NT2/D1 (cell line): Measurements from ENCODE around the gene CFAP61.

Source experiments
- DNase-seq: peaks from one replicate; pipeline ENCODE4 v3.0.0-alpha.2; 2011; ENCODE audit warnings: low read depth, low spot score
- H3K27me3 ChIP-seq: 2 replicates; pipeline ENCODE4 v1.6.0; 2011; ENCODE audit warnings: mild to moderate bottlenecking; ENCODE audit not compliant: insufficient read length, insufficient read depth
- H3K36me3 ChIP-seq: 2 replicates; pipeline ENCODE4 v1.6.1; 2011; ENCODE audit warnings: mild to moderate bottlenecking, low read length, mixed read lengths; ENCODE audit not compliant: insufficient read depth, insufficient read length
- H3K4me1 ChIP-seq: 2 replicates; pipeline ENCODE4 v1.5.1; 2011; ENCODE audit not compliant: insufficient read depth, insufficient read length
- H3K4me3 ChIP-seq: 2 replicates; pipeline ENCODE4 v1.5.1; 2011; ENCODE audit warnings: low read depth; ENCODE audit not compliant: insufficient read length
- H3K9ac ChIP-seq: 2 replicates; pipeline ENCODE4 v1.6.0; 2011; ENCODE audit warnings: low read depth; ENCODE audit not compliant: insufficient read length
- H3K9me3 ChIP-seq: 2 replicates; pipeline ENCODE4 v1.5.1; 2011; ENCODE audit warnings: mild to moderate bottlenecking, low read length; ENCODE audit not compliant: insufficient read depth
- SUZ12 ChIP-seq: IDR thresholded peaks from 2 replicates; pipeline ENCODE4 v1.6.1; 2011; ENCODE audit not compliant: insufficient read length, insufficient read depth; ENCODE audit errors: extremely low read depth
- YY1 ChIP-seq: IDR thresholded peaks from 2 replicates; pipeline ENCODE4 v1.6.1; 2011; ENCODE audit not compliant: insufficient read length, insufficient read depth
- ZNF274 ChIP-seq: IDR thresholded peaks from 2 replicates; pipeline ENCODE4 v1.6.1; 2011; ENCODE audit warnings: mild to moderate bottlenecking, low read depth, low read length

The CFAP61 gene

DNA sequence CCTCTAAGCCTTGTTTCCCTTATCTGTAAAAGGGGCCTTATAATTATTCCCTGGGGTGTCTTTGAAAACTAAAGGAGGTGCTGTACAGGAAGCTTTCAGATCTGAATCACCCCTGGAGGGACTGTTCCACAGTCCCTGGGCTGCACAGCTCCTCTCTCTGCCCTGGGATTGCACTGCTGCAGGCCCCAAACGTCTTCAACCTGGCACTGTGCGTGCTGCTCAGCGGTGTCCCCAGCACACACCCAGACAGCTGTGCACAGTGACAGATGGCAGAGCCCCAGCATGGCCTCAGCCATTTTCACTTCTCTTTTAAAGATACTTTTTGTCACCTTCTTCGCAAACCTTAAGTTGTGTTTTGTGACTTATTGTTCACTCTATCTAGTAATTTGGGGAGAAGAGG lies 264.9 kb downstream of the CFAP61 start:
- Histone ChIP-seq H3K4me1 (no peaks in the 10 kb centered on the region), H3K36me3 (no peaks in the 10 kb centered on the region), H3K9me3 (no peaks in the 10 kb centered on the region; the same call in 1 of the 2 replicates), H3K9ac (no peak overlapping the region), H3K27me3 (no peaks in the 10 kb centered on the region), H3K4me3 (no peak overlapping the region)
- TF ChIP-seq SUZ12 (no peak), YY1 (no peak), ZNF274 (no peak)
- DNase-seq, result no peak

- DNase-seq, result no peak
- no peak overlapping the region for H3K9ac ChIP-seq
These were observed 265.5 kb downstream of the CFAP61 start for GRCh38 chr20:20317621-20318364.

DNA sequence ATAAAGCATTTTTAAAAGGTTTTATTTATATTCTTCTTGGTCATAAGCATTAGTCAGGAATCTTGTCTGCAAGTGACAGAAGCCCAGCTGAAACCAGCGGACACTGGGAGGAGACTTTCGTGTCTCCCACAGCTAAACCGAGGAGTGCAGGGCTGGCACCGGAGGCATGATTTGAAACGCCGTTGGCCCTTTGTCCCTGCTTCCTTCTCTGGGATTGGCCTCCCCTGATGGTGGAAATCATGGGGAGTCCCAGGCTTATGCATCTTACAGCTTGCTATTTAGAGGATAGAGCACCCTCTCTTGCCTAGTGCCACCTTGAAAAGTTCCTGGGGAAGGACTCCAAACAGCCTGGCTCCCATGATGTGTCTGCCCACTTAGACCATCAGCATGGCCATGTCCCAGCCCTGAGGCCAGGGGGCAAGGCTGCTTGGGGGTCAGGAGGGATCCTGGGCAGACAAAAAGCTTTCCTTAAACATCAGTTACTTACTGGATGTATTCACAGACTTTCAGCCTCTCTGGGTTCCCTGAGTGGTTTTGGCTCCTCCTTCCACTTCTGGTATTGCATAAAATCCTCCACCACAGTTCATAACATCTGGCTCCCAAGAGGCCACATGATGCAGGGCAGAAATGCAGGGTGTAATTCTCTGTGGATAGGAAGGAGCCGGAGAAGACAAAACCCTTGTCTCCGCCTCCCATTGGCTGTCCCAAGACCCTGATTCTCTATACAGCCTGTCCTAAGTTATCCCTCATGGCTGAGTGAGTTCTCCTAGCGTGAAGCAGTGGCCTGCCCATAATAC lies 266.2 kb downstream of the CFAP61 start:
- H3K4me1 ChIP-seq, result no peaks in the 10 kb centered on the region
- TF ChIP-seq ZNF274 (no peak), YY1 (no peak), SUZ12 (no peak)
- DNase-seq, result no peak
- H3K36me3 ChIP-seq, result no peaks in the 10 kb centered on the region
- no peak overlapping the region for H3K4me3 ChIP-seq
- H3K27me3 ChIP-seq, result no peaks in the 10 kb centered on the region
- H3K9ac ChIP-seq, result no peak overlapping the region
- no peaks in the 10 kb centered on the region; the same call in 1 of the 2 replicates for H3K9me3 ChIP-seq

More at GRCh38 chr20:20317621-20318364, 265.5 kb downstream of the CFAP61 start:
- no peaks in the 10 kb centered on the region; the same call in 1 of the 2 replicates for H3K9me3 ChIP-seq
- H3K4me1 ChIP-seq, result no peaks in the 10 kb centered on the region
- no peak for TF ChIP-seq YY1
- no peak for TF ChIP-seq SUZ12
- TF ChIP-seq ZNF274, result no peak
- no peaks in the 10 kb centered on the region for H3K27me3 ChIP-seq
- no peak overlapping the region for H3K4me3 ChIP-seq
- no peaks in the 10 kb centered on the region for H3K36me3 ChIP-seq

GRCh38 chr20:20321134-20321533 lies 268.8 kb downstream of the CFAP61 start:
- H3K4me1 ChIP-seq, result no peaks in the 10 kb centered on the region
- no peaks in the 10 kb centered on the region for H3K27me3 ChIP-seq
- no peaks in the 10 kb centered on the region for H3K36me3 ChIP-seq
- H3K9ac ChIP-seq, result no peak overlapping the region
- no peak overlapping the region for H3K4me3 ChIP-seq
- TF ChIP-seq YY1, result no peak
- TF ChIP-seq ZNF274, result no peak
- TF ChIP-seq SUZ12, result no peak
- H3K9me3 ChIP-seq, result no peaks in the 10 kb centered on the region; the same call in 1 of the 2 replicates
- no peak for DNase-seq

DNA sequence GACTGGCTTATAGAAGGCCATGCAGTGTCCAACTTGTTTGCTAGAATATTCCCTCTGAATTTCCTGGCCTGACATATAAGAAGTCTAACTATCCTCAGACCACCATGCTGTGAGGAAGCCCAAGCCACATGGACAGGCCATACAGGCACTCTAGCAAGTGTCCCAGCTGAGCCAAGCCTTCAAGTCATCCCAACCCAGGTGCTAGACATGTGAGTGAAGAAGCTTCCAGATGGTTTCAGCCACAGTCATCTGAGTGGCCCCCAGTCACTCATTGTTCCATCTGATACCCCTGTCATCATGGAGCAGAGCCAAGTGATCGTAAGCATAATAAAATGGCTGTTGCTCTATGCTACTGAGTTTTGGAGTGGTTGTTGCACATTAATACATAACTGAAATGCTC lies 269.6 kb downstream of the CFAP61 start:
- H3K27me3 ChIP-seq, result no peaks in the 10 kb centered on the region

GRCh38 chr20:20322912-20323311 lies 270.6 kb downstream of the CFAP61 start:
- no peaks in the 10 kb centered on the region; the same call in 1 of the 2 replicates for H3K9me3 ChIP-seq
- no peak overlapping the region for H3K4me3 ChIP-seq
- H3K4me1 ChIP-seq, result no peaks in the 10 kb centered on the region
- no peak overlapping the region for H3K9ac ChIP-seq
- H3K36me3 ChIP-seq, result no peaks in the 10 kb centered on the region
- TF ChIP-seq YY1 (no peak), ZNF274 (no peak), SUZ12 (no peak)
- no peak for DNase-seq
- no peaks in the 10 kb centered on the region for H3K27me3 ChIP-seq

More for the DNA sequence above, 269.6 kb downstream of the CFAP61 start:
- H3K9ac ChIP-seq, result no peak overlapping the region
- no peak overlapping the region for H3K4me3 ChIP-seq
- no peaks in the 10 kb centered on the region; the same call in 1 of the 2 replicates for H3K9me3 ChIP-seq
- TF ChIP-seq SUZ12 (no peak), ZNF274 (no peak), YY1 (no peak)
- H3K4me1 ChIP-seq, result no peaks in the 10 kb centered on the region
- DNase-seq, result no peak
- H3K36me3 ChIP-seq, result no peaks in the 10 kb centered on the region

GRCh38 chr20:20327746-20328145 lies 275.4 kb downstream of the CFAP61 start:
- no peaks in the 10 kb centered on the region for H3K27me3 ChIP-seq
- H3K4me1 ChIP-seq, result no peaks in the 10 kb centered on the region
- no peaks in the 10 kb centered on the region for H3K36me3 ChIP-seq
- H3K4me3 ChIP-seq, result no peak overlapping the region
- H3K9me3 ChIP-seq, result no peaks in the 10 kb centered on the region
- TF ChIP-seq YY1, result no peak
- TF ChIP-seq ZNF274, result no peak
- TF ChIP-seq SUZ12, result no peak
- DNase-seq, result no peak
- no peak overlapping the region for H3K9ac ChIP-seq
